Brain microvascular endothelial cell (primary cell): ENCODE results near the gene TP73.

Experiments used
- DNase-seq: peaks from one replicate; pipeline ENCODE4 v3.0.0-alpha.2; 2020
- H3K27ac ChIP-seq: fragments of 250-450 bp; sonication (Bioruptor Pico); 2 replicates; pipeline ENCODE4 v1.5.1; 2020; ENCODE audit warnings: mild to moderate bottlenecking, moderate library complexity
- H3K27me3 ChIP-seq: fragments of 250-450 bp; sonication (Bioruptor Pico); replicated peaks from 2 replicates; pipeline ENCODE4 v1.5.1; 2020; ENCODE audit warnings: mild to moderate bottlenecking
- H3K36me3 ChIP-seq: fragments of 250-450 bp; sonication (Bioruptor Pico); replicated peaks from 2 replicates; pipeline ENCODE4 v1.5.1; 2020; ENCODE audit warnings: mild to moderate bottlenecking
- H3K4me3 ChIP-seq: 2 replicates; pipeline ENCODE4 v1.5.1; 2011; ENCODE audit warnings: low read depth, mild to moderate bottlenecking, control low read depth, low read length, moderate library complexity
- CTCF ChIP-seq: IDR thresholded peaks from 2 replicates; pipeline ENCODE4 v1.5.1; 2011; ENCODE audit warnings: low read depth, mild to moderate bottlenecking, moderate library complexity, low read length, control low read depth, inconsistent platforms; ENCODE audit errors: missing control alignments
- in situ Hi-C: cut with HindIII; loops from 2 replicates; pipeline ENCODE4 v1.10.0; 2017; ENCODE audit warnings: low sequenced_read_pairs, low pct_ligation_motif_present

TP73 gene

GRCh38 chr1:3777078-3777547 lies 124.8 kb downstream of the TP73 start:
- Histone ChIP-seq H3K4me3 (no peak overlapping the region), H3K27me3 (no peaks in the 10 kb centered on the region), H3K36me3 (peaks cover 24% of the 10 kb centered on the region), H3K27ac (no peak overlapping the region)
- in situ Hi-C loops = no loop called here
- no peak for TF ChIP-seq CTCF
- no peak for DNase-seq

DNA sequence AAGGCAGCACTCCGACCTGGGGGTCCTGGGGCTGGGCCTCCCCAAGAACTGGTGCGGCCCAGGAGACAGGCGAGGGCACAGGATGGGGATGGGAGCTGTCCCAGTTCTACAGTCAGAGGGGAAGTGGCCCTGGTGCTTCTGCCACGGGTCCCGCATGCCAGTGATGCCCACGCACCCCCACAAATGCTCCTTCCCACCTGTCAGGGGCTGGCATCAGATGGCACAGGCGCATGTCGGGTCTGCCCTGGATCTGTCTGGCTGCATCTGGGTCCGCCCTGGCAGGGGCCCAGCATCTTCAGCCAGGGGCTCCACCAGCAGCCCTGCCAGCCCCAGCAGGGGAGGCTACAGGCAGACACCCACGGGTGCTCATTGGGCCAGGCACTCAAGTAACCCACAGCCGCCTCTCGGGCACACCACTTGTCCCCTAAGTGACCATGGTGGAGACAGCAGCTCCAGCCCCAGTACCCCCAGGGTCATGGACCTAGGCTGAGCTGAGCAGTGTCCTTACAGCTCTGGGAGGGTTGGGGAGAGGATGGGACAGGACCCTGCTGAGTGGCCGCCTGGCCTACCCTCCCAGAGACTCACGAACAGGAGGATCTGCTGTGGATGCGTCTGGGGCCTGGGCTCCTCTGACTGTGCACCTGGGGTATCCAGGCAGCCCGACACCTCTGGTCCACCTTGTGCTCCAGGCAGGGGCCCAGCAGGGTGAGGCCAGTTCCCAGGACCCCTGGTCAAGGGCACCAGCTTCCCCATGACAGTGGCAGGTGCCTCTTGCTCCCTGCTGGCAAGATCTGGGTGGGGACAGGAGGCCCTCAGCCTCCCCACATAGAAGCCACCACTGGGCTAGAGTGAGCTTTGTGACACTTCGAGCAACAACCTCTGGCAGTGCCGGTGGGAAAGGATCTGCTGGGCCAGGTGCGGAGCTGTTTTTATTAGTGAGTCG lies 125.6 kb downstream of the TP73 start:
- in situ Hi-C loops = no loop called here
- no peak overlapping the region for H3K27ac ChIP-seq
- no peak overlapping the region for H3K4me3 ChIP-seq
- H3K36me3 ChIP-seq = peaks cover 32% of the 10 kb centered on the region
- no peak for TF ChIP-seq CTCF
- no peak for DNase-seq
- no peaks in the 10 kb centered on the region for H3K27me3 ChIP-seq

- Histone ChIP-seq H3K4me3 (no peak overlapping the region), H3K27ac (no peak overlapping the region), H3K36me3 (peaks cover 35% of the 10 kb centered on the region), H3K27me3 (no peaks in the 10 kb centered on the region)
- DNase-seq = no peak
- TF ChIP-seq CTCF = no peak
- in situ Hi-C loops = no loop called here
These were observed 126.4 kb downstream of the TP73 start for GRCh38 chr1:3778590-3779264.

DNA sequence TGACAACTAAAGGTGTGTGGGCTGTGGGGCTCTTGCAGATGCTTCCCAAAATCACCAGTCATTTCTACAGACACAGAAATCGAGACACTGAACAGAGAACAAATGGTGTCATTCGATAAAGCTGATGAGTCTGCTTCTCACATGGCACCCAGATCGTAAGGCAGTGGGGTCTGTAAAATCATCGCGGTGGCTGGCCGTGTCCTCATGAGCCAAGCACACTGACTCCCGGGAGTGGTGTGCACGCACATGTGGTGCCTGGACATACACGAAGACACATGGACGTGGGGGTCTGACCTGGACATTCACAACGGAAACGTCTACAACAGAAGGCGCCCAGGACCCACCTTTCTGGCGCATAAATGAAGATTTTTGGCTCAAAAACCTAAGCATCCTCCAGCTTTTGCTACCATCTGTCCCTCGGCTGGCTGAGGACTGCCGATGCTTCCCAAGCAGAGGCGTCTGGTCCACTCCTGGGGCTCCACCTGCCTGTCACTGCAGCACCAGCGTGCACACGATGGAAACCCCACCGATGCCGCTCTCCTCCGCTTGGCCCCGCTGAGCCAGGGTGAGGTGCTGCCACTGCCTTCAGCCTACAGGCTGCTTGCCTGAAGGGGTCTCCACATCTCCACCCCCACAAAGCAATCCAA lies 127.1 kb downstream of the TP73 start:
- H3K27me3 ChIP-seq = no peaks in the 10 kb centered on the region
- H3K36me3 ChIP-seq = peaks cover 38% of the 10 kb centered on the region
- no peak for TF ChIP-seq CTCF
- no peak for DNase-seq
- in situ Hi-C loops = no loop called here
- H3K27ac ChIP-seq = no peak overlapping the region
- H3K4me3 ChIP-seq = no peak overlapping the region

DNA sequence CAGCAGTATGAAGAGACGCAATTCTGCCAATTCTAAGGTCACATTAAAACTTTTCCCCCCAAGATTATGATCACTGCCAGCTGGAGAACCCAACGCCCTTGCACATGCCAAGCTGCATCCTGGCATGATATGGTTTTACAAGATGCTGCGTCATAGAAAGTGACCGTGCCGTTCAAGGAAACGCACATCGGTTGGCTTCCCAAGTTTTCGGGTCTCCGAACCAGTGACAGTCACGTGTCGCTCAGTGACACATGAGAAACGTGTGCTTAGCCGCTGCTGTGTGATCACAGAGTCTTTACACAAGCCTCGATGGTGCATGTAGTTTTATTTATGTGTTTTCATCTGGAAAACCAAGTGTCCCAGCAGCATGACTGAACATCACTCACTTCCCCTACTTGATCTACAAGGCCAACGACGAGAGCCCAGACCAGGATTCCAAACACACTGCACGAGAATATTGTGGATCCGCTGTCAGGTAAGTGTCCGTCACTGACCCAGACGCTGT lies 127.6 kb downstream of the TP73 start:
- Histone ChIP-seq H3K27ac (no peak overlapping the region), H3K36me3 (peaks cover 44% of the 10 kb centered on the region), H3K27me3 (no peaks in the 10 kb centered on the region), H3K4me3 (no peak overlapping the region)
- in situ Hi-C loops = no loop called here
- DNase-seq = no peak
- TF ChIP-seq CTCF = no peak
